ENCODE data around the gene RAB11FIP3.

GRCh38 chr16:503150-504071, 78.0 kb downstream of the RAB11FIP3 start:
- TF ChIP-seq CTCF (IDR thresholded peaks at IDR 0.05) (no peak), POLR2A (IDR thresholded peaks at IDR 0.05) (no peak)
